Suppressor macrophage (primary cell): ENCODE measurements around the gene FSTL4.

Experiments used
- DNase-seq, 4 experiments: peaks; one replicate each; pipeline ENCODE4 v3.0.0-alpha.2; 2020 to 2022

FSTL4 gene

GRCh38 chr5:133149345-133149744 lies 463.0 kb downstream of the FSTL4 start:
- DNase-seq: no peak

- DNase-seq: peak; percentile 9 to 28 (median 16)
These were observed 464.4 kb downstream of the FSTL4 start for GRCh38 chr5:133147815-133148567.

DNA sequence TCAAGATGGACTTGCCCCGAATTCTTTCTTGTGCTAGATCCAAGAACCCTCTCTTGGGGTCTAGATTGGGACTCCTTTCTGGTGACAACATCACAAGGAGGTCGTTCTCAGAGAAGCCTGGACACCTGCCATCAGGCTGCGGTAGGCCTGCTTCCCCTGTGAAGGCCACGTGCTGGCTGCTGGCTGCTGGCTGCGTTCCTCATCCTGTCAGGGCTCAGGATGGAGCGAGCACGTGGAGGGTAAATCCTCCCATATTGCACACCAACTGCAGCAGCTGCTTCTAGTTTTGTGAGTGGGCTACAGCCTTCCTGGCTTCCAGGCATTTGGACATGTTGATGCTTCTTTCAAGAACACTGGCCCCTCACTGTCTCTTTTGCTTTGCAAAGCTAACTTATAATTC lies 464.9 kb downstream of the FSTL4 start:
- peak; percentile 25 to 57 (median 34) for DNase-seq
